ENCODE measurements around the gene KIAA0825. TPM values are rescaled to one million over a fixed set of nuclear protein-coding genes. Genes with fewer than 3 reads are reported as not detected.
A peak's percentile ranks its signal among the peaks of the same experiment; 100 is the strongest.

The KIAA0825 gene
- total RNA-seq, 1 donor from 2014 or later, result 2.9 TPM

GRCh38 chr5:94442076-94442475 lies 176.3 kb downstream of the KIAA0825 start:
- no peak for DNase-seq (ENCODE audit: low read depth)

GRCh38 chr5:94440015-94440414 lies 178.4 kb downstream of the KIAA0825 start:
- peak; percentile 4 for DNase-seq (ENCODE audit: low read depth)

GRCh38 chr5:94433397-94434163 lies 184.8 kb downstream of the KIAA0825 start:
- DNase-seq (ENCODE audit: low read depth), result peak; percentile 39

- DNase-seq (ENCODE audit: low read depth), result peak; percentile 53
These were observed 185.9 kb downstream of the KIAA0825 start for GRCh38 chr5:94432499-94432898.

- no peak for DNase-seq (ENCODE audit: low read depth)
These were observed 186.7 kb downstream of the KIAA0825 start for GRCh38 chr5:94431696-94432095.

- no peak for DNase-seq (ENCODE audit: low read depth)
These were observed 188.8 kb downstream of the KIAA0825 start for GRCh38 chr5:94429566-94429965.

- no peak for DNase-seq (ENCODE audit: low read depth)
These were observed 193.0 kb downstream of the KIAA0825 start for GRCh38 chr5:94425396-94425795.

GRCh38 chr5:94423411-94423810 lies 195.0 kb downstream of the KIAA0825 start:
- no peak for DNase-seq (ENCODE audit: low read depth)

- DNase-seq (ENCODE audit: low read depth), result peak; percentile 30
These were observed 195.6 kb downstream of the KIAA0825 start for GRCh38 chr5:94422812-94423211.

GRCh38 chr5:94420885-94421284 lies 197.5 kb downstream of the KIAA0825 start:
- no peak for DNase-seq (ENCODE audit: low read depth)

GRCh38 chr5:94415798-94416197 lies 202.6 kb downstream of the KIAA0825 start:
- DNase-seq (ENCODE audit: low read depth), result no peak

GRCh38 chr5:94409440-94409839 lies 209.0 kb downstream of the KIAA0825 start:
- no peak for DNase-seq (ENCODE audit: low read depth)

- no peak for DNase-seq (ENCODE audit: low read depth)
These were observed 211.4 kb downstream of the KIAA0825 start for GRCh38 chr5:94407023-94407422.

GRCh38 chr5:94403483-94403882 lies 214.9 kb downstream of the KIAA0825 start:
- DNase-seq (ENCODE audit: low read depth), result no peak

GRCh38 chr5:94402096-94402495 lies 216.3 kb downstream of the KIAA0825 start:
- no peak for DNase-seq (ENCODE audit: low read depth)

- no peak for DNase-seq (ENCODE audit: low read depth)
These were observed 220.9 kb downstream of the KIAA0825 start for GRCh38 chr5:94397508-94397907.

GRCh38 chr5:94396687-94397086 lies 221.7 kb downstream of the KIAA0825 start:
- DNase-seq (ENCODE audit: low read depth), result no peak

GRCh38 chr5:94395468-94395867 lies 222.9 kb downstream of the KIAA0825 start:
- no peak for DNase-seq (ENCODE audit: low read depth)

GRCh38 chr5:94391996-94392395 lies 226.4 kb downstream of the KIAA0825 start:
- DNase-seq (ENCODE audit: low read depth), result peak; percentile 60

- no peak for DNase-seq (ENCODE audit: low read depth)
These were observed 228.9 kb downstream of the KIAA0825 start for GRCh38 chr5:94389515-94389899.

- DNase-seq (ENCODE audit: low read depth), result no peak
These were observed 229.5 kb downstream of the KIAA0825 start for GRCh38 chr5:94388773-94389514.

- no peak for DNase-seq (ENCODE audit: low read depth)
These were observed 232.6 kb downstream of the KIAA0825 start for GRCh38 chr5:94385767-94386166.

GRCh38 chr5:94378062-94378461 lies 240.3 kb downstream of the KIAA0825 start:
- DNase-seq (ENCODE audit: low read depth), result no peak
